ENCODE results near the gene ADRA2C.

ADRA2C gene

DNA sequence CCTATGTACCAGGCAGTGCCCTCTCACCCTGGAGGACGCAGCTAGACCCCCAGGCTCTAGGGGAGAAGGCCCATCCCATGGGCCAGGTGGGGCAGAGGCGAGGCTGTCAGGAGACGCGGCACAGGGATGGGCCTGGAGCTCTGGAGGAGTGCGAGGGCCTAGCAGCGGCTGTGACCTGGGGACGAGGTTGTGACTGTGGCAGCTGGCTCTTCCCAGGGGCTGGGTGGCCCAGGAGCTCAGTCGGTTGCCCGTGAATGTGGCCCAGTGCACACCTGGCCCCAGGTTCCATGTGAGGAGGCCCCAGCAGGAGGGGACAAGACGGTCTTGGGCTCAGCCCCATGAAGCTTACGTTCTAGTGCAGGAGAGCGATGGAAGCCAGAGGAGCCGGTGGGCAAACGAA lies 31.0 kb upstream of the ADRA2C start:
- DNase-seq = no peak

GRCh38 chr4:3736290-3736689 lies 29.9 kb upstream of the ADRA2C start:
- DNase-seq = no peak

GRCh38 chr4:3736806-3737205 lies 29.4 kb upstream of the ADRA2C start:
- no peak for DNase-seq

GRCh38 chr4:3739577-3739976 lies 26.6 kb upstream of the ADRA2C start:
- DNase-seq = no peak

DNA sequence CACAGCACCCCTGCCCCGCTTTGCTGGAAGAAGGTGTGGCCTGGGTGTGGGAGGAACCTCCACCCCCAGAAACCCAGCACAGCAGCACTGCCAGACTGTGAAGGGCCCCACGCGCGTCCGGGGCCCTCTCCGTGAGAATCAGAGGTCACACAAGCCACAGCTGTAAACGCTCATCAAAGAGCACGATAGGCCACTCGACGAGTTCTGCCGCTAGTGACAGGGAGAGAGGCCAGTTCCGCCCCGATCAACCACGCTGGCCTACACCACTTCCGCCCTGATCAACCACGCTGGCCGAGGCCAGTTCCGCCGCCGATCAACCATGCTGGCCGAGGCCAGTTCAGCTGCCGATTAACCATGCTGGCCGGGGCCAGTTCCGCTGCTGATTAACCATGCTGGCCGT lies 25.9 kb upstream of the ADRA2C start:
- DNase-seq = no peak

GRCh38 chr4:3741217-3742011 lies 24.8 kb upstream of the ADRA2C start:
- no peak for DNase-seq

DNA sequence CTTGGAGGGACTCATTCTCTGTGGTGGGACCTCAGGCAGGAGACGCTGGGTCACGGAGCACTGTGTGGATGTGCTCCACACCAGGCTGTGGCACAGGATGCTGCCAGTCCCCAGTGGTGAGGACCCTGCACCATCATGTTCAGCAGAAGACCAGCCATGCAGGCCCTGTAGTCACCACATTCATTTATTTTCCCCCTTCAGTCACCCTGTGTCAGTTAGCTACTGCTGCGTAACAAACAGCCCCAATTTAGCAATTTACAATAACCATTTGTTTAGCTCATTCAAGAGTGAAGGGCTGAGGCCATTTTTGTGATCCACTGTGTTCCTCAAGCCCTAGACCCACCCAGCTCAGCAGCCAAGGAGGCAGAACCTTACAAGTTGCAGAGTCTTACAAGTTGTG lies 23.6 kb upstream of the ADRA2C start:
- no peak for DNase-seq

- no peak for DNase-seq
Observed at GRCh38 chr4:3744232-3744631, 22.0 kb upstream of the ADRA2C start.

- no peak for DNase-seq
Observed at GRCh38 chr4:3744901-3745300, 21.3 kb upstream of the ADRA2C start.

DNA sequence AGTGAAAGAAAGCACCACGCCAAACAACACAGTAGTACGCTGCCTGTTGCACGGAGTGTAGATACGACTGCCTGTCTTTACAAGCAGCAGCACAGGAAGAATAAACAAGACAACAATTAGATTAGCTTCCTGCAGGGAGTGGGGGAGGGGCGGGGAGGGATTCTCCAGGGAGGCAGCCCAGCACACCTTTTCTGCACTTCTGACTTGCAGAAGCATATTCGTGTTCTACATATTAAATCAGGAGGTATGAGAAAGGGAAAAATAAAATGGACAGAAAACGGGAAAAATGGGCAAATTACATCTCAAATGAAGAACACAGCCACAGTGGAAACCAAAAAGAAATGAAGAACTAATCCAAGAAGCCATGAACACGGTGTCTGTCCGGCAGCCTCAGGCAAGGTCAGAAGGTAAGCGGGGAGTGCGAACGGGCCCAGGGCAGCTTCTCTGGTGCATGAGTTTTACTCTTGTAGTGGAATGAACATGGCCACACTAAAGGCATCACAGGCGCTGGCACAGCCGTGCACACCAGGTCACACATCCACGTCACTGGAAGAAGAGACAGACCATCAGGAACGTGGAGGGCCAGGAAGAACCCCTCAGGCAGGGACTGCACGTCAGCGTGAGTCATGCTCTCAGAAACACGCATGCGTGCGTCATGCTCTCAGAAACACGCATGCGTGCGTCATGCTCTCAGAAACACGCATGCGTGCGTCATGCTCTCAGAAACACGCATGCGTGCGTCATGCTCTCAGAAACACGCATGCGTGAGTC lies 20.1 kb upstream of the ADRA2C start:
- DNase-seq = no peak

DNA sequence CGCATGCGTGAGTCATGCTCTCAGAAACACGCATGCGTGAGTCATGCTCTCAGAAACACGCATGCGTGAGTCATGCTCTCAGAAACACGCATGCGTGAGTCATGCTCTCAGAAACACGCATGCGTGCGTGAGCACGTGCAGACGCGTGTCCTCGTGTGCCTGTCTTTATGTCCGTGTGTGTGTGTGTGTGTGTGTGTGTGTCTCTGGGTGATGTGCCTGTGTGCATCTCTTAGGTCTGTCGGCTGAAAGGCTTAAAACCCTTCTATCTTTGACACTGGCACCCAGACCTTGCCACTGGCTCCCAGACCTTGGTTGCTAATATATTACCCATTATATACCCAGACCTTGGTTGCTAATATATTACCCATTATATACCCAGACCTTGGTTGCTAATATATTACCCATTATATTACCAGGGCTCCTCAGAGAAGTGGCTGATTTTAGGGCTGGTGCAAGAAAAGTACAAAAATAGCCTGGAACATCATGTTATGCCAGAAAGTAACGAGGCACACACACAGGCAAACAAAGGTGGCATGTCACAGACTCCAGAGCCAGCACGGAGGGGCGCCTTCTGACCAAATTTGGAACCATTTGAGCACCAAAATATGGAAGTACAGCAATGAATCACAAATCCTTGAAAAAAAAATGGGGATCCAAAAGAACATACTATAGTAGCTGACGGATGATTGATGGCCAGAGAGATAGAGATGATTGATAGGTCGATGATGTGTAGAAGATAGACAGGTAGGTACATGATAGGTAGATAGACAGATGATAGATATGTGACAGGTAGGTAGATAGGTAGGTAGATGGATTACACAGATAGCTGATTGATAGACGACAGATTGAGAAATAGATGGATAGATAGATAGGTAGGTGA lies 19.2 kb upstream of the ADRA2C start:
- DNase-seq = no peak

DNA sequence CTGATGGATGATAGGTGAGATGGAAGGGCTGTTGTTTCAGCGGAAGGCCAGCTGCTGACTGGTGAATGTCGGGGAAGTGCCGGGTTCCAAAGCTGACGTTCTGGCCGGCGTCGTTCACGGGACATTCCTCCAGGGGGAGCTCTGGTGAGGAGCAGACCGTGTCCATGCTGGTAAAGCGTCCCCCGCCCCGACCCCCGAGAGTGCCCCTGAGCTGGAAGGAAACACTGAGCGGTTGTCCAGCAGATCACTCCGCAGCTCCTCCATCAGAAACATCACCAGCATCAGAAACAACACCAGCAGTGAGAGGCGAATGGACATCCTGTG lies 18.6 kb upstream of the ADRA2C start:
- DNase-seq = no peak

- no peak for DNase-seq
Observed at GRCh38 chr4:3748136-3748898, 17.9 kb upstream of the ADRA2C start.

- no peak for DNase-seq
Observed at GRCh38 chr4:3749081-3749480, 17.1 kb upstream of the ADRA2C start.

DNA sequence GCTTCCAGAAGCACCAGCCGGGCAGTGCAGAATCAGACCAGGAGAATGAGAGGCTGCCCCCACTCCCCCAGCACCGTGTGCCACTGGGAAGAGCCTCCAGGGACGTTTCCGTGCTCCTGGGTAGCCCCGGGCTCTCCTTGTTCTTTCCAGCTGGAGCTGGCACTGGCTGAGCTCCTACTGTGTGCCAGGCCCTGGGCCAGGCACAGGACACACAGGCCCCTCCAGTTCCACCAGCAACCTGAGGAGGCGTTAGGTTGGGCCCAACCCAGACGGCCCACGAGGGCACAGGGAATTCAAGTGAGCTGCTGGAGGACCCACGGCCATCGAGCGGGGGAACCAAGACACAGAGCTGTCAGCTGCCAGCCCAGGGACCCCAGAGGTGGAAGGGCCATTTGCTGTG lies 15.9 kb upstream of the ADRA2C start:
- DNase-seq = no peak

- DNase-seq = no peak
Observed at GRCh38 chr4:3752022-3752421, 14.2 kb upstream of the ADRA2C start.

GRCh38 chr4:3753726-3754412 lies 12.3 kb upstream of the ADRA2C start:
- no peak for DNase-seq

GRCh38 chr4:3756343-3757059 lies 9.7 kb upstream of the ADRA2C start:
- no peak for DNase-seq

- no peak for DNase-seq
Observed at GRCh38 chr4:3759236-3759635, 6.9 kb upstream of the ADRA2C start.

DNA sequence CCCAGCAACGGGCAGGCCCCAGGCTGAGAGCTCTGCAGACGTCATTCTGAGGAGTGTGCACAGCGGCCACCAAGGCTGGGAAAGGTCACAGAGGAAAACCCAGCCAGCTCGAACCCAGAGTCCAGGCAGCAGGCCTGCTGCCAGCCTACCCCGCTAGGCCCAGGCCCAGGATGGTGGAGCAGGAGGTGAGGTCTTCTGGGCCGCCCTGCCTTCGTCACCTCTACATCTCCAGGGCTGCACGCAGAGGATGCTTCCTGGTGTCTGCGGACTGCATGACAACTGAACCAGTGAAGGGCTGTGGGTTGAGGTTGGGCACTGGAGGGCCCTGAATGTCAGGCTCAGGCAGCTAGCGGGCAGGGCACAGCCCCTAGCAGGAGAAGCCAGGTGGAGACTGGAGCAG lies 5.8 kb upstream of the ADRA2C start:
- no peak for DNase-seq

GRCh38 chr4:3760841-3761240 lies 5.3 kb upstream of the ADRA2C start:
- no peak for DNase-seq

- DNase-seq = no peak
Observed at GRCh38 chr4:3762264-3762663, 3.9 kb upstream of the ADRA2C start.

Measured in DMS79 (cell line).